BE2C (cell line): ENCODE data around the gene IER5. TPM values are rescaled to one million over a fixed set of nuclear protein-coding genes. Genes with fewer than 3 reads are reported as not detected.
"Not testable (repeated sequence)": the region's sequence is repeated elsewhere in the genome, so short reads cannot be mapped to it uniquely, and the experiment has no call there.

Source experiments
- DNase-seq: peaks from one replicate; pipeline ENCODE4 v3.0.0-alpha.2; 2020
- H3K27me3 ChIP-seq: fragments of 250-450 bp; sonication (Bioruptor Pico); 2 replicates; pipeline ENCODE4 v1.5.1; 2020; ENCODE audit warnings: mild to moderate bottlenecking
- H3K36me3 ChIP-seq: fragments of 250-450 bp; sonication (Bioruptor Pico); 2 replicates; pipeline ENCODE4 v1.5.1; 2020; ENCODE audit warnings: mild to moderate bottlenecking
- H3K4me1 ChIP-seq: fragments of 250-450 bp; sonication (Bioruptor Pico); 2 replicates; pipeline ENCODE4 v1.5.1; 2020
- H3K4me3 ChIP-seq: 2 replicates; pipeline ENCODE4 v1.5.1; 2011; ENCODE audit warnings: low read depth, low read length
- H3K9me3 ChIP-seq: fragments of 250-450 bp; sonication (Bioruptor Pico); 2 replicates; pipeline ENCODE4 v1.5.1; 2020
- CTCF ChIP-seq: IDR thresholded peaks from 2 replicates; pipeline ENCODE4 v1.5.1; 2012; ENCODE audit warnings: mild to moderate bottlenecking, low read depth, low read length
- polyA plus RNA-seq: library from polyadenylated mRNA; unstranded; fragments of >200 nt; gene quantifications from one replicate; pipeline ENCODE4 v1.2.1, GENCODE V29; 2012; ENCODE audit warnings: low read depth, missing spikeins; ENCODE audit not compliant: insufficient read length, insufficient read depth

IER5 gene
- 9.9 TPM for polyA plus RNA-seq

GRCh38 chr1:181088079-181089016, at the start of gene IER5:
Gene IER5 (plus strand): TSS chr1:181088700. CDS start chr1:181088903, 203 bp downstream.
- H3K4me1 ChIP-seq = no peaks in the 10 kb centered on the region
- no peaks in the 10 kb centered on the region for H3K27me3 ChIP-seq
- no peaks in the 10 kb centered on the region for H3K9me3 ChIP-seq

GRCh38 chr1:181040284-181040865, 48.1 kb upstream of the IER5 start:
- H3K4me1 ChIP-seq = no peaks in the 10 kb centered on the region
- no peaks in the 10 kb centered on the region for H3K27me3 ChIP-seq
- H3K36me3 ChIP-seq = no peaks in the 10 kb centered on the region
- DNase-seq = no peak
- no peak overlapping the region for H3K4me3 ChIP-seq
- no peak for TF ChIP-seq CTCF
- no peaks in the 10 kb centered on the region for H3K9me3 ChIP-seq

More at GRCh38 chr1:181088079-181089016, at the start of gene IER5:
- no peaks in the 10 kb centered on the region for H3K36me3 ChIP-seq
- peak; percentile 97 for DNase-seq
- TF ChIP-seq CTCF = no peak
- peak within 1 kb of the TSS; percentile 74 for H3K4me3 ChIP-seq

- Histone ChIP-seq H3K4me3 (no peak overlapping the region), H3K36me3 (no peaks in the 10 kb centered on the region), H3K4me1 (no peaks in the 10 kb centered on the region), H3K9me3 (no peaks in the 10 kb centered on the region), H3K27me3 (no peaks in the 10 kb centered on the region)
- no peak for TF ChIP-seq CTCF
- DNase-seq = no peak
Observed at GRCh38 chr1:181043025-181043888, 45.2 kb upstream of the IER5 start.

- DNase-seq = no peak
- no peak overlapping the region for H3K4me3 ChIP-seq
- no peak for TF ChIP-seq CTCF
- no peaks in the 10 kb centered on the region for H3K9me3 ChIP-seq
- H3K36me3 ChIP-seq = no peaks in the 10 kb centered on the region
- H3K4me1 ChIP-seq = no peaks in the 10 kb centered on the region
- no peaks in the 10 kb centered on the region for H3K27me3 ChIP-seq
Observed at GRCh38 chr1:181044449-181044966, 44.0 kb upstream of the IER5 start.

- not testable (repeated sequence) for H3K27me3 ChIP-seq, H3K36me3 ChIP-seq, H3K9me3 ChIP-seq
Observed at GRCh38 chr1:181045946-181046345, 42.6 kb upstream of the IER5 start.

GRCh38 chr1:181049378-181049777, 39.1 kb upstream of the IER5 start:
- Histone ChIP-seq H3K27me3 (no peaks in the 10 kb centered on the region), H3K36me3 (no peaks in the 10 kb centered on the region), H3K4me3 (no peak overlapping the region), H3K4me1 (no peaks in the 10 kb centered on the region), H3K9me3 (no peaks in the 10 kb centered on the region)
- TF ChIP-seq CTCF = no peak
- no peak for DNase-seq

More at GRCh38 chr1:181045946-181046345, 42.6 kb upstream of the IER5 start:
- H3K4me1 ChIP-seq, H3K4me3 ChIP-seq, DNase-seq: not testable (repeated sequence)
